K562 (cell line): ENCODE data around the gene ELOA2. TPM values are rescaled to one million over a fixed set of nuclear protein-coding genes. Genes with fewer than 3 reads are reported as not detected.

Source experiments
- CTCF ChIP-seq, 3 experiments: IDR thresholded peaks in 2 of 3; conservative IDR thresholded peaks in 1 of 3; 2 replicates each; pipeline ENCODE4 v1.5.1; 2011 to 2012; ENCODE audit warnings: low read length in 3 of 3, mild to moderate bottlenecking in 3 of 3, control low read depth in 2 of 3, improper control_type of control experiment in 1 of 3, inconsistent platforms in 1 of 3, low read depth in 1 of 3, mixed read lengths in 1 of 3, moderate library complexity in 1 of 3; ENCODE audit not compliant: insufficient read depth in 2 of 3
- ETS1 ChIP-seq: conservative IDR thresholded peaks from 2 replicates; pipeline ENCODE4 v1.6.1; 2011; ENCODE audit warnings: low read depth, mild to moderate bottlenecking, low read length; ENCODE audit not compliant: control insufficient read depth
- REST ChIP-seq, 2 experiments: fragments of 450-650 bp; formaldehyde crosslinking in 1 of 2; IDR thresholded peaks; 2 replicates each; pipeline versions ENCODE4 v1.4.0 to v1.6.1; 2014 to 2020; ENCODE audit warnings: mild to moderate bottlenecking in 2 of 2, borderline replicate concordance in 1 of 2, low read depth in 1 of 2
- RNF2 ChIP-seq: sonication (generic); IDR thresholded peaks from 2 replicates; pipeline ENCODE4 v1.6.1; 2016
- SMC3 ChIP-seq: conservative IDR thresholded peaks from 2 replicates; pipeline ENCODE4 v1.6.1; 2011; ENCODE audit warnings: low read depth, low read length, improper control_type of control experiment; ENCODE audit not compliant: insufficient read depth
- ZBTB7A ChIP-seq: IDR thresholded peaks from 2 replicates; pipeline ENCODE4 v1.6.1; 2011; ENCODE audit warnings: low read depth, mild to moderate bottlenecking, low read length, moderate library complexity, borderline replicate concordance; ENCODE audit not compliant: control insufficient read depth
- ZFP1 ChIP-seq: fragments of 450-650 bp; formaldehyde crosslinking; IDR thresholded peaks from 2 replicates; pipeline ENCODE4 v1.4.0; 2020; ENCODE audit warnings: mild to moderate bottlenecking, mixed read lengths
- ZNF311 ChIP-seq: fragments of 250-450 bp; sonication (Bioruptor Pico); IDR thresholded peaks from 2 replicates; pipeline ENCODE4 v1.4.0; 2020; ENCODE audit warnings: mild to moderate bottlenecking, moderate library complexity
- polyA plus RNA-seq, 8 experiments: library from polyadenylated mRNA; depleted of rRNA in 4 of 8; stranded (reverse) in 5 of 8; unstranded in 3 of 8; fragments of >200 nt; fragmentation: Nextera tagmentation in 2 of 8; fragmentation: Illumina TruSeq in 1 of 8; extraction: Ambion mirVana in 2 of 8; extraction: Trizol in 1 of 8; gene quantifications; 2 replicates each; pipeline versions ENCODE4 v1.2.1 to v1.2.3, GENCODE V29; 2011 to 2014; ENCODE audit warnings: inconsistent platforms in 1 of 8, missing spikeins in 1 of 8
- total RNA-seq, 7 experiments: library from RNA; depleted of rRNA in 6 of 7; stranded (reverse); fragments of >200 nt in 6 of 7; fragmentation: Illumina TruSeq in 2 of 7; extraction: Trizol in 2 of 7; gene quantifications; 2 replicates each; pipeline versions ENCODE4 v1.2.1 to v1.2.3, GENCODE V29; 2011 to 2021; ENCODE audit warnings: low replicate concordance in 1 of 7
- TF ChIP-seq, protein P1 (sequence below): sonication (generic); formaldehyde crosslinking; IDR thresholded peaks from 2 replicates; pipeline ENCODE4 v1.4.0; 2020; ENCODE audit warnings: mild to moderate bottlenecking, missing genetic modification reagents

Gene ELOA2
- total and polyA plus RNA-seq, 9 of the 15 experiments (the other 6 are each of a cell fraction or from before 2014, with no cell fraction given) = not detected

DNA sequence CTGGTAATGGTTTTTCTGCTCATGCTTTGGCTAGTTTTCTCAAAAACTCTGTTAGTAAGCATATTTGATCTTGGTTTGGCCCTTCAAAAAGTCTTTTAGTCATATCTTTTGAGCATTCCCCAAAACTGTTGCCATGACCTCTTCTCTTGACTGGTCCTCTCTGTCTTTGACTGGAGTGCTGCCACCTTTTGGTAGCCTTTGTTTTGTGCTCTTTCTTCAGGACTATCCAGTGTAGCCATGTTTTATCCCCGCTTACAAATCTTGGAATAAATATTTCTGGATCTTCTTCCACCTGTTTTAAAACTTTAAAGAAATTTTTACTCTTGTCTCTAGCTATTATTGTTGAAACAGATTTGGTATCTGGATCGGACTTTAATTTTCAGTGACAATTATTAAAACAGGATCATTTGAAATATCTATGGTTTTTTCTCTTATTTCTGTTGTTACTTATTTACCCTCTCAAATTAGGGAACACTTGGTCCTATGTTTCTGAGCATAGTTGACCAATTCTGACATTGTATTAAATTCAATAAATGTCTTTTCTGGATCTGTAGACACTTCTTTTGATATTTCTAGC lies 965 bp upstream of the ELOA2 start (continued):
- peak; percentile 17; the same call in 1 of the 2 replicates for TF ChIP-seq REST (IDR thresholded peaks at IDR 0.05; ENCODE audit: borderline replicate concordance)
- TF ChIP-seq REST (CRISPR knock-in tag; IDR thresholded peaks at IDR 0.05; ENCODE audit: low read depth) = no peak
- peak; percentile 32 to 54 (median 47); a peak in 4 of 6 replicates for TF ChIP-seq CTCF (IDR thresholded peaks at IDR 0.05 in 2 of 3, conservative IDR thresholded peaks at IDR 0.05 in 1 of 3; ENCODE audit: insufficient read depth in 2 of 3, low read depth in 1 of 3, low read length in 3 of 3)
- no peak for TF ChIP-seq ZNF311 (CRISPR knock-in tag)
- no peak for TF ChIP-seq ZBTB7A
- no peak for TF ChIP-seq ZFP1 (CRISPR knock-in tag)
- TF ChIP-seq, protein P1, sequence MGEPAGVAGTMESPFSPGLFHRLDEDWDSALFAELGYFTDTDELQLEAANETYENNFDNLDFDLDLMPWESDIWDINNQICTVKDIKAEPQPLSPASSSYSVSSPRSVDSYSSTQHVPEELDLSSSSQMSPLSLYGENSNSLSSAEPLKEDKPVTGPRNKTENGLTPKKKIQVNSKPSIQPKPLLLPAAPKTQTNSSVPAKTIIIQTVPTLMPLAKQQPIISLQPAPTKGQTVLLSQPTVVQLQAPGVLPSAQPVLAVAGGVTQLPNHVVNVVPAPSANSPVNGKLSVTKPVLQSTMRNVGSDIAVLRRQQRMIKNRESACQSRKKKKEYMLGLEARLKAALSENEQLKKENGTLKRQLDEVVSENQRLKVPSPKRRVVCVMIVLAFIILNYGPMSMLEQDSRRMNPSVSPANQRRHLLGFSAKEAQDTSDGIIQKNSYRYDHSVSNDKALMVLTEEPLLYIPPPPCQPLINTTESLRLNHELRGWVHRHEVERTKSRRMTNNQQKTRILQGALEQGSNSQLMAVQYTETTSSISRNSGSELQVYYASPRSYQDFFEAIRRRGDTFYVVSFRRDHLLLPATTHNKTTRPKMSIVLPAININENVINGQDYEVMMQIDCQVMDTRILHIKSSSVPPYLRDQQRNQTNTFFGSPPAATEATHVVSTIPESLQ (CRISPR knock-in tag) = no peak
- TF ChIP-seq RNF2 = no peak
- 0 out of 2 replicates have a peak, but pooled peaks have one; percentile 20 for TF ChIP-seq SMC3
- TF ChIP-seq ETS1 = no peak
